GM12891 (cell line): Measurements from ENCODE around the gene TEKTIP1.

Source experiments
- DNase-seq: peaks from one replicate; pipeline ENCODE4 v3.0.0; 2011; ENCODE audit warnings: low spot score; ENCODE audit not compliant: insufficient read length
- FAIRE-seq: peaks from 2 replicates; lab custom pipeline; 2011; peaks lifted over from hg19 to GRCh38; lab: Jason Lieb, UNC
- PAX5 ChIP-seq: IDR thresholded peaks from 2 replicates; pipeline ENCODE4 v1.6.1; 2011; ENCODE audit warnings: low read length, moderate library complexity, mild to moderate bottlenecking; ENCODE audit not compliant: insufficient read depth, severe bottlenecking
- POLR2A ChIP-seq: IDR thresholded peaks from 2 replicates; pipeline ENCODE4 v1.6.1; 2011; ENCODE audit warnings: low read depth, low read length, control low read depth
- POLR2AphosphoS5 ChIP-seq: IDR thresholded peaks from 2 replicates; pipeline ENCODE4 v1.6.1; 2011; ENCODE audit warnings: low read depth, low read length, control low read depth
- POU2F2 ChIP-seq: IDR thresholded peaks from 2 replicates; pipeline ENCODE4 v1.6.1; 2011; ENCODE audit warnings: low read depth, mild to moderate bottlenecking, control low read depth, low read length, moderate library complexity
- SPI1 ChIP-seq: IDR thresholded peaks from 2 replicates; pipeline ENCODE4 v1.6.1; 2011; ENCODE audit warnings: low read depth, low read length, control low read depth
- TAF1 ChIP-seq: IDR thresholded peaks from 2 replicates; pipeline ENCODE4 v1.6.1; 2011; ENCODE audit warnings: low read depth, low read length, control low read depth

The TEKTIP1 gene

DNA sequence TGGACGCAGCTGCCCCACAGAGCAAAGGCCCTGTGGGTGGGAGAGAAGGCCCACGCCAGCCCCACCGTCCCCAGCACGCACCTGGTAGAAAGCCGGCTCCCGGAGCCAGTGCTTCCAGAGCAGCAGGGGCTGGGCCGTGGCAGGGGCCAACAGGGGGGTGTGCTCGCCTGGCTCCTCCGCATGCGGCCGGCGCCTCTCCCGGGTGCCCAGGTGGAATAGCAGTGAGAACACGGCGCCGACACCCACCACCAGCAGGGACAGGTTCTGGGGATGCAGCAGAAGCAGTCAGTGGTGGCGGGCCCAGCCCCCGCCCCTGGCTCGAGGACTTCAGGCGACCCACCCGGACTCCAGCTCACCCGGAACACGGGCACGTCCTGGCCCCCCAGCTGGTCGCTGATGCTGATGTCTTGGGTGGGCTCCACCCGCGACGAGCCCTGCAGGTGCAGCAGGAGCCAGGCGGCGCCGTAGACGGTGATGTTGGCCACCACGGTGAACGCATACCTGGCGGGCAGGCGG lies 8.9 kb downstream of the TEKTIP1 start:
- TF ChIP-seq POLR2AphosphoS5 (no peak), TAF1 (no peak), POU2F2 (no peak), SPI1 (no peak), PAX5 (no peak), POLR2A (no peak)
- DNase-seq: no peak
- FAIRE-seq: no peak

DNA sequence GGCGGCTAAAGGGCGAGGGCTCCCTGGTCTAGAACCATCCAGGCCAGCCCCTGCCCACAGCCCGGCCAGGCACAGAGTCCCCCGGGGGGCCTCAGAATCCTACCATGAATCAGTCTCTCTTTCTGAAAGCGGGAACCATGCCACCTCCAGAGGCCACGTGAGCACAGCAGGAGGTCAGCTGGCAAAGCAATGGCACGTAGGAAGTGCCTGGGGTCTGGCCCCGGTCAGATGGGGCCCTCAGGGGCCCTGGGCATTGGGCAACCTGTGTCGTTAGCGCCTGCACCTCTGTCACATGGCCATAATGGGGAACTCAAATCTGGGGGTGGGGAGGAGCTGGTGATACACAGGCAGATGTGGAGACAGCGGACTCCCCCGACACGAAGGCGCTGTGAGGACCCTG lies 9.6 kb downstream of the TEKTIP1 start:
- DNase-seq (no peak), FAIRE-seq (no peak)

GRCh38 chr19:3549816-3550215 lies 10.8 kb downstream of the TEKTIP1 start:
- FAIRE-seq: no peak

More for the DNA sequence above, 9.6 kb downstream of the TEKTIP1 start:
- TF ChIP-seq POLR2AphosphoS5: no peak
- no peak for TF ChIP-seq PAX5
- no peak for TF ChIP-seq TAF1
- TF ChIP-seq POLR2A: no peak
- no peak for TF ChIP-seq SPI1
- TF ChIP-seq POU2F2: no peak

DNA sequence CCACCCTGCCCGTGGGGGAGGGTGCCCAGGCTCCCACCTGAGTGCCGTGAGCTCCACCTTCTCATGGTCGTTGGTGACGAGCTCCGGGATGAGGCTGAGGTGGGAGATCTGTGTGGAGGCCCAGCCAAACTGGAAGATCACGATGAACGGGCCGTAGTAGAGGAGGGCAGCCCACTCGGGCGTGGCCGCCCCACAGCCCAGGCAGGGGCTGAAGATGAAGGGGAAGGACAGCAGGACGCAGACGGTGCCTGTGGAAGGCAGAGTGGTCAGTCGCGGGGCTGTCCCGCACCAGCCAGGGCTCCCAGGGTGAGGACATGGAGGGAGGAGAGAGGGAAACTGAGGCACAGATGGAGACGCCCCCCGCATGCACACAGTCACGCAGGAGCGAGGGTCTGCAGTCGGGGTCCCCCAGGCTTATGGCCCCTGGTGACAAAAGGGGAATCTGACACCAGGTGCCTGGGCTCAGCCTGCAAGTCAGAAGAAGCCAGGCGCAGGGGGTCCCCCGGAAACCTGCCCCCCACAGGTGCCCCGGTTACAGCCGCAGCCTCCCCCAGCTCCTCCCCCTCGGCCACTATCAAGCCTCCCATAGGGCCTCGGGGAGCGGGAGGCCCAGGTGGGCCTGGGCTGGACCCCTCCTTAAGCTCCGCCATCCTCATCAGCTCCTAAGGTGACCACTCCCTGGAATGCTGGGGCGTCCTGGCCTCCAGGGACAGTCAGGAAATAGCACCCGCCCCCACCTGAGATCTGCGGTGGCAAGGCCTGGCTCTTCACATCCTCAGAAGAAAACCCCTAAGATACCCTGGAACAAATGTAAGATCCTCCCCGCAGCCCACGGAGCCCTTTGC lies 12.2 kb downstream of the TEKTIP1 start:
- no peak for DNase-seq
- no peak for FAIRE-seq
- no peak for TF ChIP-seq TAF1
- no peak for TF ChIP-seq POLR2AphosphoS5
- no peak for TF ChIP-seq PAX5
- TF ChIP-seq SPI1: no peak
- TF ChIP-seq POLR2A: no peak
- no peak for TF ChIP-seq POU2F2

More at GRCh38 chr19:3549816-3550215, 10.8 kb downstream of the TEKTIP1 start:
- TF ChIP-seq TAF1: no peak
- TF ChIP-seq POU2F2: no peak
- TF ChIP-seq SPI1: no peak
- no peak for TF ChIP-seq POLR2A
- no peak for TF ChIP-seq PAX5
- TF ChIP-seq POLR2AphosphoS5: no peak
- DNase-seq: no peak

DNA sequence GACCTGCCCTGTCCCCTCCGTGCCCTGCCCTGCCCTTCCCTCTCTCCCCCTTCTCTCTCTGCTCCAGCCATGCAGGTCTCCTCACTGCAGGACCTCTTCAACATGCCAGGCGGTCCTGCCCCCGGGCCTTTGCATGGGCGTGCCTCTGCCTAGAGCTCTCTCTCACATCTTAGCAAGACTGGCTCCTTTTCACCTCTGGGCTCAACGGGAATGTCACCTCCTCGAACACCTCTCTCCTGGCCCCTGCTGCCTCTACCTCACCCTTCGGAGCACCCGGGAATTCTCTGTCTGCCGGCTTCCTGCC lies 12.8 kb downstream of the TEKTIP1 start:
- TF ChIP-seq POLR2A (no peak), SPI1 (no peak), POU2F2 (no peak), POLR2AphosphoS5 (no peak)
- FAIRE-seq (no peak), DNase-seq (no peak)

GRCh38 chr19:3554254-3555083 lies 15.5 kb downstream of the TEKTIP1 start:
- FAIRE-seq: peak; percentile 85
- no peak for DNase-seq
- TF ChIP-seq SPI1 (peak; percentile 5; the same call in 1 of the 2 replicates), POU2F2 (no peak)

GRCh38 chr19:3555653-3556422 lies 16.9 kb downstream of the TEKTIP1 start:
- FAIRE-seq (no peak), DNase-seq (no peak)
- no peak for TF ChIP-seq POU2F2
- TF ChIP-seq PAX5: no peak
- no peak for TF ChIP-seq POLR2A
- no peak for TF ChIP-seq POLR2AphosphoS5

GRCh38 chr19:3556423-3556977 lies 17.5 kb downstream of the TEKTIP1 start:
- TF ChIP-seq TAF1: no peak
- no peak for TF ChIP-seq SPI1
- no peak for TF ChIP-seq POLR2AphosphoS5
- no peak for TF ChIP-seq PAX5
- no peak for TF ChIP-seq POLR2A
- TF ChIP-seq POU2F2: no peak
- FAIRE-seq: no peak
- no peak for DNase-seq
